Naive B cell (primary cell): ENCODE data around the gene PDZRN4. TPM values are rescaled to one million over a fixed set of nuclear protein-coding genes. Genes with fewer than 3 reads are reported as not detected.

Source experiments
- ATAC-seq, 2 donors: fragments of 150-1000 bp; cut with Tn5 transposase; 2 replicates each; pipeline ENCODE4 v1.10.0; 2021; ENCODE audit warnings: low read depth in 2 of 2, mild to moderate bottlenecking in 2 of 2, moderate library complexity in 2 of 2
- DNase-seq: peaks from one replicate; pipeline ENCODE4 v3.0.0; 2022
- H3K27ac Mint-ChIP-seq, 6 donors: one replicate each; pipeline ENCODE4 v1.8.0; 2020 to 2022; ENCODE audit warnings: mild to moderate bottlenecking in 6 of 6, mixed read lengths in 6 of 6, moderate library complexity in 5 of 6, inconsistent platforms in 2 of 6
- H3K27me3 Mint-ChIP-seq, 3 donors: one replicate each; pipeline ENCODE4 v1.8.0; 2021 to 2022; ENCODE audit warnings: mixed read lengths in 3 of 3, mild to moderate bottlenecking in 1 of 3
- H3K36me3 Mint-ChIP-seq, 2 donors: one replicate each; pipeline ENCODE4 v1.8.0; 2020 to 2022; ENCODE audit warnings: mixed read lengths in 2 of 2, inconsistent platforms in 1 of 2, mild to moderate bottlenecking in 1 of 2
- H3K4me1 Mint-ChIP-seq, 3 donors: one replicate each; pipeline ENCODE4 v1.8.0; 2020 to 2022; ENCODE audit warnings: mixed read lengths in 3 of 3, inconsistent platforms in 1 of 3, mild to moderate bottlenecking in 1 of 3, moderate library complexity in 1 of 3
- H3K4me3 Mint-ChIP-seq, 8 donors: one replicate each; pipeline ENCODE4 v1.8.0; 2020 to 2022; ENCODE audit warnings: mild to moderate bottlenecking in 8 of 8, mixed read lengths in 8 of 8, moderate library complexity in 8 of 8, inconsistent platforms in 2 of 8
- H3K9me3 Mint-ChIP-seq, 7 donors: one replicate each; pipeline ENCODE4 v1.8.0; 2020 to 2022; ENCODE audit warnings: mixed read lengths in 7 of 7, mild to moderate bottlenecking in 5 of 7, inconsistent platforms in 2 of 7, moderate library complexity in 1 of 7
- polyA plus RNA-seq, 6 donors: library from polyadenylated mRNA; unstranded; fragments of 300-500 nt; fragmentation: Illumina TruSeq; gene quantifications; one replicate each; pipeline ENCODE4 v1.2.3, GENCODE V29; 2021; ENCODE audit warnings: low read depth in 6 of 6

Gene PDZRN4
- polyA plus RNA-seq, 6 donors from 2014 or later: not detected

DNA sequence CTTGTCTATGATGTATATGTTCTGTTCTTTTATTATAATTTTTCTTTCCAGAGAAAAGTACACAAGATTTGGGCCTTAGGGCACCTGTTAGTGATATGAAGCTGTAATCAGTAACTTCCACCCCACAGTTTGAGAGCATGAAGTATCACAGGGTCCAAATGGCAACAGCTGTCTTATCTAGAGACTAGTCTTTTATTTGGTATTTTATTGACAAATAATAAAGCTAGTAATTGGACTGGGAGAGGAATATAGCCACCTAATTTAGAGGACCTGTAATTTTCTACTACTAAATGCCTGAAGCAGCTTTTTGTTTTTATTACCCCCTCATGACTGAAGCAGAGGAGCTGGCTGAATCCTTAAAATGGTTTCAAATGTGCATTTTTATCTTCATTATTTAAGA is 174.8 kb downstream of the PDZRN4 start:
- Mint-ChIP-seq H3K27me3 (no peaks in the 10 kb centered on the region), H3K4me3 (no peak overlapping the region), H3K9me3 (no peaks in the 10 kb centered on the region), H3K27ac (no peak overlapping the region), H3K36me3 (no peaks in the 10 kb centered on the region), H3K4me1 (no peaks in the 10 kb centered on the region)
- ATAC-seq (no peak), DNase-seq (no peak)

DNA sequence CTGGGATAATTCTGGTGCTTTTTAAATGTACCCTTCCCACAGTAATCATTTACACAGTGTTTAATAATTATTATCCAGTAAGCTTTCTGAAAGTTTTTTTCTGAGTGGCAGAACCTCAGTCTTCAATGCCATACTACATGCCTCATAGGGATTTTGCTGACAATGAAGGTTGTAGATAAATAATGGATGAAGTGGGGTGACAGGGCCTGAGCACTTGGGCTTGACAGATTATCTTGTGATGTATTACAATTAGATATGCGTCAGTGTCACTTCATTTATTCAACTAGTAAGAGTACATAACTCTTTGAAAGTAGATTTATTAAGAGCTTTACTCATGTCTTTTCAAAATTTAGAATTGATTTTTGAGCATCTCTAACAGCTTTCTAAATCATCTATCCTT is 176.1 kb downstream of the PDZRN4 start:
- no peak for DNase-seq
- Mint-ChIP-seq H3K4me3 (no peak overlapping the region), H3K27ac (no peak overlapping the region), H3K9me3 (peaks cover 0 to 8% (median 0%) of the 10 kb centered on the region in 7 donors), H3K36me3 (no peaks in the 10 kb centered on the region), H3K27me3 (no peaks in the 10 kb centered on the region), H3K4me1 (no peaks in the 10 kb centered on the region)
- ATAC-seq: no peak

DNA sequence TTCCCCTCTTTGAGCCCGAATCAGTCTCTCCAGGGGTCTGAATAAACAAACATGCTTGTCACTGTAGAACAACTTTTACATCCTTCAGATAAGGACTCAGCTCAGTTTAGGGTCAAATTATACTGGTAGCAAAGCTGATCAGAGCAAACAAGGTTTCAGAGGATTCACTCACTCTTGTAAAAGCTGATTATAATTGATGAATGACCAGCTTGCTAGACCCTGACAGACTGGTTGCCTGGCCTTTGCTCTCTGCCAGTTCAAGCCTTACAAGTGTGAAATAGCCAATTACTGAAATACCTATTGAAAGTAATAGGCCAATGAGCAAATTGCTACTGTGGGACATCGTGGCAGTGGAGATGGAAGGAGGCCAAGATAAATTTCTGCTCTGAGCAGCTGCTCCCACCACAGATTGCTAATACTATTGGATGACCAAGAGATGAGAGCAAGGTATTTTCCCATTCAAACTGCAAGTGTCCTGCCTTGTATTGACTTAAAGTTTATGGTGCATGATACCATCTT is 177.6 kb downstream of the PDZRN4 start:
- Mint-ChIP-seq H3K4me3 (no peak overlapping the region), H3K27ac (no peak overlapping the region), H3K27me3 (no peaks in the 10 kb centered on the region), H3K4me1 (no peaks in the 10 kb centered on the region), H3K36me3 (no peaks in the 10 kb centered on the region), H3K9me3 (peaks cover 0 to 8% (median 0%) of the 10 kb centered on the region in 7 donors)
- ATAC-seq: no peak
- no peak for DNase-seq

DNA sequence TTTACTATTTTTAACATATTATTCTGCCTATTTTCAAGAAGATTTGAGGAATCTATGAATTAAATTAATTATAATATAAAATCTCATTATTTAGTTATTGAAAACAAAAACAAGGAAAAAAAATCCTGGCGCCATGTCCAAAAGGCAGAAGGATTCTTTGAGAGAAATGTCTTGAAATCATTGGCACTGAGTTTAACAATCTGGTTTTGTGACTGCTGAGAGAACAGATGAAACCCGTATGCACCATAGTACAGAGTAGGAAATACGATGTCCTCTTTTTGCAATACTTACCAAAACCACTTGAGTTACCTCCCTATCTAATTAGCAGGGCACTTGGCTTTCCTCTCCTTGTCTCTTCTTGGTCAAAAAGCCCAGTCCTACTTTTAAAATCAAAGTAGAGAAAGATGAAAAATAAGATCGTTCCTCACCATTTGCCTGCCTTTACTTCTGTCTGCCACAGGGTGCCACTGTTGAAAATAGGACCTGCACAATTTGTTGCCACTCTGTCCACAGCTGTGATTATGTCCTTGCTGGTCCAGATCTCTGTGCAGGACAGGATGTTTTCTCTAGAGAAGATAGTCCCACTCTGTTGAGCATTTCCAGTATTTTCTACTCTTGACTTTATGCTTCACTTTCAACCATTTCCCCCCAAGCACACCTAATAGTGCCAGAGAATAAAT is 179.7 kb downstream of the PDZRN4 start:
- no peak overlapping the region for H3K4me3 Mint-ChIP-seq
- H3K27ac Mint-ChIP-seq: peak overlapping the region in 1 of 6 donors; percentile 16
- DNase-seq (no peak), ATAC-seq (no peak)
- no peaks in the 10 kb centered on the region for H3K27me3 Mint-ChIP-seq
- H3K36me3 Mint-ChIP-seq: no peaks in the 10 kb centered on the region
- H3K4me1 Mint-ChIP-seq: no peaks in the 10 kb centered on the region
- H3K9me3 Mint-ChIP-seq: peaks cover 0 to 16% (median 4%) of the 10 kb centered on the region in 7 donors

DNA sequence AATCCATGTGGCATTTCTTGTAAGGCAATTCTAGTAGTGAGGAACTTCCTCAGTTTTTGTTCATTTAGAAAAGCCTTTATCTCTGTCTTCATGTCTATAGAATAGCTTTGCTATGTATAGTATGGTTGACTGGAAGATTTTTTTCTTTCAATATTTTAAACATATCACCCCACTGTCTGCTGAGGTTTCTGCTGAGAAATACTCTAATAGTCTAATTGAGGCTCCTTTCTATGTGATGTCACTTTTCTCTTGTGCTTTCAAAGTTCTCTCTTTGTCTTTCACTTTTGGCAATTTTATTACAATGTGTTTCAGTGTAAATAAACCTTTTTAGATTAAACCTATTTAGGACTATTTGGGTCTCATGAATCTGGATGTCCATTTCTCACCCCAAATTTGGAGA is 192.8 kb downstream of the PDZRN4 start:
- no peak overlapping the region for H3K4me3 Mint-ChIP-seq
- H3K27ac Mint-ChIP-seq: no peak overlapping the region
- DNase-seq: no peak
- no peaks in the 10 kb centered on the region for H3K36me3 Mint-ChIP-seq
- H3K27me3 Mint-ChIP-seq: no peaks in the 10 kb centered on the region
- peaks cover 5 to 25% (median 9%) of the 10 kb centered on the region in 7 donors for H3K9me3 Mint-ChIP-seq
- no peaks in the 10 kb centered on the region for H3K4me1 Mint-ChIP-seq
- no peak for ATAC-seq

DNA sequence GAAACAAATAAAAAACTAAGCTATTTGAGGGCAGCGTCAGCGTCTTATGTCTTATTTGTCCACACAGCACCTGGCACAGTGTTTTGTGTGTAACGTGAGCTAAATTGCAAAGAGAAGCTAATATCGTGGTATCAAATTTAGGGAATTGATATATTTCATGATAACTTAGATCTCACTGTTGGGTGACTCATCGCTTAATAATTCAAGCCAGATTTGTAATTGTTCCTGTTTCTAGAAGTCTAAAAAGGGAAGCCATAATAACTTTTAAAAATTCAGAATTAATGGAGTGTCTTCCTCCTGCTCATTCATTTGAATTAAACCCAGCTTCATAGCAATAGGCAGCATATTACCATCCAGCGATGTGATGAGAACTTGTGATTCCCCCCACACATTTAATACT is 214.7 kb downstream of the PDZRN4 start:
- Mint-ChIP-seq H3K27ac (no peak overlapping the region), H3K9me3 (peaks cover 0 to 15% (median 4%) of the 10 kb centered on the region in 7 donors), H3K4me3 (no peak overlapping the region), H3K4me1 (no peaks in the 10 kb centered on the region), H3K36me3 (no peaks in the 10 kb centered on the region), H3K27me3 (no peaks in the 10 kb centered on the region)
- DNase-seq (no peak), ATAC-seq (no peak)

DNA sequence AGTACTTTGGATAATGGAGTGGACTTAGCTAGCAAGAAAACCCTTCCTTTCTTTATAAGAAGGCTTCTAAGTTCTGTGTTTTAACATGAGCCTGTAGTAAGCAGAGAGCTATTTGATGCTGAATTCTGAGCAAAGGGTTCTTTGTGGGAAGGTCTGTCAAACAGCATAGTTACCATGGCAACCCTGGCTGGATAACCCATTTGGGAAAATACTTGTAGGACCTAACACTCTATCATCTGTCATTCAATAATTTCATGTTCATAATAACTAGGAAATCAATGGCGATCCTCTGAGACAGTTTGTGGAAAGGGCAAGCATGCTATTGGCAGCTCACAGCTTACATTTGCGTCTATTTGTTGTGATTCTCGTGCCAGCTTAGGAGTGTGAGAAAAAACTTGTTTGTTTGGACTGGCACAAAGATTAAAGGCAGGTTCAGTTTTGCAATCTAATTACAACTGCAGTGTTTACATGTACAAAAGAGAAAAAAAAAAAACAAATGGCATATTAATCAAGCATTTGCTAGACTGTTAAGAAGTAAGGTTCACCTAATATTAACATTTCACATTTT is 219.2 kb downstream of the PDZRN4 start:
- Mint-ChIP-seq H3K27ac (no peak overlapping the region), H3K4me3 (no peak overlapping the region), H3K4me1 (no peaks in the 10 kb centered on the region), H3K9me3 (peaks cover 0 to 15% (median 4%) of the 10 kb centered on the region in 7 donors), H3K36me3 (no peaks in the 10 kb centered on the region), H3K27me3 (no peaks in the 10 kb centered on the region)
- DNase-seq: no peak
- ATAC-seq: no peak

DNA sequence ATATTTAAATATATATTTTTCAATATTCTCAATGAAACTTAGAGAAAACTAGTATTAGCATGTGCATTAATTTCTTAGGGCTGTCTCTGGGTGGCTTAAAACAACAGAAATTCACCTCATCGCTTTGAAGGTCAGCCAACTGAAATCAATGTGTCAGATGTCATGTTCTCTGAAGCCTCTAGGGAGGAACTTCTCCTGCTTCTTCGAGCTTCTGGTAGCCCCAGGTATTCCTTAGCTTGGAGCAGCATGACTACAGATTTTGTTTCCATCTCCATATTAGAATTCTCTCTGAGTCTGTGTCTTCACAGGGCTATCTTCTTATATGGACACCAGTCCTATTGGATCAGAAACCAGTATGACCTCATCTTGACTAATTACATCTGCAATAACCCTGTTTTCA is 221.5 kb downstream of the PDZRN4 start:
- Mint-ChIP-seq H3K4me1 (no peaks in the 10 kb centered on the region), H3K9me3 (peaks cover 0 to 9% (median 4%) of the 10 kb centered on the region in 7 donors), H3K27me3 (no peaks in the 10 kb centered on the region), H3K27ac (no peak overlapping the region), H3K36me3 (no peaks in the 10 kb centered on the region), H3K4me3 (no peak overlapping the region)
- ATAC-seq (no peak), DNase-seq (no peak)

DNA sequence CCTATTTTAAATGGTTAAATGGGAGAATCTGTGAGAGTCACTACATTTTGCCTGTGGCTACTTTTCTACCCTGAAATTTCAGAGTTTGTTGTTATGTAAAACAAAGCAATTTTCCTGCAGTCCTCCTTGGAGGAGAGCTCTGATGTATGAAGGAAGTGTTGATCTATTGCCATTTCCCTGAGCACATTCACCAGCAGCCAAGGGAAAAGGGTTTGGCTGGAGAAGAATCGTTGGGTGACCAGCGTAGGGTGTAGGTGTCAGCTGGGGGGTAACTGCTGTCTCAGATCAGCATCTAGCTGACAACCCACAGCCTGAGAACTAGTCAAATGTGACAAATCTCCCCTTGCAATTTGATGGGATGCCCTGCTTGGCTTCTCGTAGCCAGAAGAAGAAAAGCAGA is 230.5 kb downstream of the PDZRN4 start:
- ATAC-seq (no peak), DNase-seq (no peak)
- peaks cover 0 to 4% (median 0%) of the 10 kb centered on the region in 3 donors for H3K27me3 Mint-ChIP-seq
- no peak overlapping the region for H3K27ac Mint-ChIP-seq
- no peak overlapping the region for H3K4me3 Mint-ChIP-seq
- H3K9me3 Mint-ChIP-seq: peaks cover 0 to 4% (median 0%) of the 10 kb centered on the region in 7 donors
- H3K36me3 Mint-ChIP-seq: no peaks in the 10 kb centered on the region
- no peaks in the 10 kb centered on the region for H3K4me1 Mint-ChIP-seq

DNA sequence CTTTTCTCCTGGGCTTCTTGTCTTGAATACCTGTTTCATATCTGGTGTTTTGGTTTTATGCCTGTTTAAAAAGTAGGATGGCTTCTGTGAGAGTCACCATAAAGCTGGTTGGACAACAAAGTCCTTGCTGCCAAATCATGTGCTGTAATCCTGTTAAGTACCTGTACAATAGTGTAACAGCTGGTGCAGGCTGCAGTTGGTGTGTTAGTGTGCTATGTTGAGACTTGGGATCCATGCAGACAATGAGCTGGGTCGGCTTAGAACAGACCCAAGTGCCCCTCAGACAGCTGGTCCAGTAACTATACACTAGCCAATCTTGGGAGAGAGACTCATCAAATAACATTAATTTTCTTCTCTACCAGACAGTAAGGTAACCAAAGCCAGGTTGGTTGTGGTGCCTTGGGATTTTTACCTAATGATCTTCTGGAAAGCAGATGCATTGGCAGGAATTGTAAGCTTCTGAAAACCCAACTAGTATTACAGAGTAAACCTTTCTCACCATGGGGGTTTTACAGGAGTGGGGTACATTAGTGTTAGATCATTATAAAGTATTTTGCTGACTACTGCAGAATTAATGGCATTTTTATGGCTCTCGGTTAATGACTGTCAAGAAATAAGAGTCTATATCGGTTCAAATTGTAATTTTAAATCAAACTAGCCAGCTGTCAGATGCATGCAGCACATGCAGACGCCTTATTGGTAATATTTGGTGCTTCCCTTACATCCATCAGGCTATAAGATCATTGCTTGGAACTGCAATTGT is 231.2 kb downstream of the PDZRN4 start:
- peaks cover 0 to 4% (median 0%) of the 10 kb centered on the region in 3 donors for H3K27me3 Mint-ChIP-seq
- H3K36me3 Mint-ChIP-seq: no peaks in the 10 kb centered on the region
- H3K9me3 Mint-ChIP-seq: peaks cover 0 to 4% (median 0%) of the 10 kb centered on the region in 7 donors
- H3K4me3 Mint-ChIP-seq: no peak overlapping the region
- no peak for DNase-seq
- ATAC-seq: no peak
- H3K27ac Mint-ChIP-seq: no peak overlapping the region
- H3K4me1 Mint-ChIP-seq: no peaks in the 10 kb centered on the region

DNA sequence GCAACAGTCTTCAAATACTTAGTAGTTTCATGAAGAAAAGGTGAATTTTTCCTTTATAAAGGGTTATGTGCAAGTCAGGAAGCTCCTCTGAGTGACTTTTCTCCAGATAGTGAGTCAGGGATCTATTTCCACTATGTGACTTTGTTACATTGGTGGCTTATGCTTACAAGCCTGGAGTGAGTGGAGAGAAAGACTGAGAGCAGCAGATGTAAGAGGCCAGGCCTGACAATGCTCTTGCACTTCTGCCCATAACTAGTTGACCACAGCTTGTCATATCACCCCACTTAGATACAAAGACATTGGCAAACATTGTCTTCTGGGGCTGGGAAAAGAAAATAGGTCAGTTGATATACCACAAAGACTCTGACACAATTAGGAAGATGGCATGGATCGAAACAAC is 236.5 kb downstream of the PDZRN4 start:
- peaks cover 0 to 4% (median 0%) of the 10 kb centered on the region in 3 donors for H3K27me3 Mint-ChIP-seq
- peaks cover 0 to 9% (median 0%) of the 10 kb centered on the region in 7 donors for H3K9me3 Mint-ChIP-seq
- no peak overlapping the region for H3K4me3 Mint-ChIP-seq
- H3K36me3 Mint-ChIP-seq: no peaks in the 10 kb centered on the region
- H3K27ac Mint-ChIP-seq: no peak overlapping the region
- no peak for DNase-seq
- ATAC-seq: no peak
- H3K4me1 Mint-ChIP-seq: no peaks in the 10 kb centered on the region

DNA sequence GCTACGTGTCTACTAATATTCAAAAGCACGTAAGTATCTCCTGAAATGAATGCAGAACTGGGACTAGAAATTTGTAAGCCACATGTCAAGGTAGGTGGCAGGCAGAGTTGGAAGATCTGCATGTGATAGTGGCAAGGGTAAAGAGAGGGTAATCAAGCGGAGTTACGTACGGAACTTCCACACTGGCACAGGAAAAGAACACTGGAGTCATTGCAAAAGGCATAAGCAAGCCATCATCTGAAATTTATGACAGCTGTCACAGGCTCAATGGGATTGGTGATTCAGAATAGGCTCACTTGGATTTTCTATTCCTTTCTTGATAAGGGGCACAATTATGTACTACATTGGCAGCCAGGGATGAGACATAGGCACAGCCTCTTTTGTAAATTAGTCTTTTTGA is 245.3 kb downstream of the PDZRN4 start:
- DNase-seq (no peak), ATAC-seq (no peak)
- Mint-ChIP-seq H3K9me3 (peaks cover 0 to 2% (median 0%) of the 10 kb centered on the region in 7 donors), H3K27me3 (no peaks in the 10 kb centered on the region), H3K36me3 (no peaks in the 10 kb centered on the region), H3K27ac (no peak overlapping the region), H3K4me3 (no peak overlapping the region), H3K4me1 (no peaks in the 10 kb centered on the region)

DNA sequence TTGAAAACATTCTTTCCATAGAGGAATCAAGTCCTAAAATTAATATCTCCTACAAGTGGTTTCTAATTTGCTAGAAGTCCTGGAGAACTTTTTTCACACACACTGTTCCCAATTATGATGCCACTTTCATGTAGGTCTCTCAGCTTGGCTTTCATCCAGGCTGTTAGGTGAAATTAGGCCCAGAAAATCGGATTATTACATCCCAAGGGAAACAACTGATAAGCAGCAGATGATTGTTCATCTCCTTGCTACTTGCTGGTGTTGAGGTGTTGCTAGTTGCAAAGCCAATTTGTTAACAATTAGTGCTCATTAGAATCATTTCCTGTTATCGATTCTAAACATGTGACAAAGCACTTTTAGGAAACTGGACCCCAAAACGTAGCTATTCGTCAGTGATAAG is 248.0 kb downstream of the PDZRN4 start:
- no peak for ATAC-seq
- H3K27me3 Mint-ChIP-seq: no peaks in the 10 kb centered on the region
- H3K9me3 Mint-ChIP-seq: no peaks in the 10 kb centered on the region
- no peak overlapping the region for H3K27ac Mint-ChIP-seq
- no peaks in the 10 kb centered on the region for H3K36me3 Mint-ChIP-seq
- no peak overlapping the region for H3K4me3 Mint-ChIP-seq
- no peak for DNase-seq
- H3K4me1 Mint-ChIP-seq: no peaks in the 10 kb centered on the region

DNA sequence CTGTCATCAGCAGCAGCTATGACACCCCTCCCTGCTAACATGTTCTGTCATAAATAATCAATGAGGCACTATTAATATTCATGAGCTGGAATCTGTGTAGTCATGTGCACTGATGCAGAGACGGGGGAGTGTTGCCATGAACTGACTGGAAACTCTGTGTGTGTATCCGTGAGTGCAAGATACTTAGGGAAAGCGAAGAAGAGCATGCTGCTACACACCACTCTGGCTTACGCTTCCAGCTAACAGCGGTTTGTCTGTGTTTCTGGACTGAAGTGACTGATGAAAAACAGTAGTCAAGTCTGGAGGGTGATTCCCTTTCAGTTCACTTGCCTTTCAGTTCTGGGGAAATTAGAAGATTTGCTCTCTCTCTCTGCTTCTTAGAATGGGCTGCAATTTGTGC is 249.4 kb downstream of the PDZRN4 start:
- H3K27ac Mint-ChIP-seq: no peak overlapping the region
- no peak for DNase-seq
- no peaks in the 10 kb centered on the region for H3K9me3 Mint-ChIP-seq
- ATAC-seq: no peak
- H3K4me1 Mint-ChIP-seq: no peaks in the 10 kb centered on the region
- no peaks in the 10 kb centered on the region for H3K36me3 Mint-ChIP-seq
- H3K4me3 Mint-ChIP-seq: no peak overlapping the region
- no peaks in the 10 kb centered on the region for H3K27me3 Mint-ChIP-seq
